Measurements from ENCODE around the gene SLC25A5.

DNA sequence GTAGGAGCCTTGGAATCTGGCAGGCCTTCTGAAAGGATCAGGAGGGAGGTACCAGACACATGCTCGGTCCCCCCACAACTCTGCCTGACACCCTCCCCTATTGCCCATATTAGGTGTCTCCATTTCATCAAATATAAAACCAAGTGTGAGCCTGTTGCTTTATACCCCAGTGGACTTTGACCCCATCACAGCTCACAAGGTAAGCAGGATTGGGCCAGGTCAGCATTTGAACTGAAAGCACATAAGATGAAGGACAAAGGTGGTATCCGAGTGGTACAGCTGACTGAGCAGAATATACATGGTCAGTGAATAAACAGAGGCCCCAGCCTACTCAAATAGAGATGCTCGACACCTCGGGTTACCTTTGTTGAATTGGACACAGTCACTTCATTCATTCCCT lies 49.1 kb upstream of the SLC25A5 start:
- TF ChIP-seq POLR2A (IDR thresholded peaks at IDR 0.05), result no peak
- TF ChIP-seq, protein P1, sequence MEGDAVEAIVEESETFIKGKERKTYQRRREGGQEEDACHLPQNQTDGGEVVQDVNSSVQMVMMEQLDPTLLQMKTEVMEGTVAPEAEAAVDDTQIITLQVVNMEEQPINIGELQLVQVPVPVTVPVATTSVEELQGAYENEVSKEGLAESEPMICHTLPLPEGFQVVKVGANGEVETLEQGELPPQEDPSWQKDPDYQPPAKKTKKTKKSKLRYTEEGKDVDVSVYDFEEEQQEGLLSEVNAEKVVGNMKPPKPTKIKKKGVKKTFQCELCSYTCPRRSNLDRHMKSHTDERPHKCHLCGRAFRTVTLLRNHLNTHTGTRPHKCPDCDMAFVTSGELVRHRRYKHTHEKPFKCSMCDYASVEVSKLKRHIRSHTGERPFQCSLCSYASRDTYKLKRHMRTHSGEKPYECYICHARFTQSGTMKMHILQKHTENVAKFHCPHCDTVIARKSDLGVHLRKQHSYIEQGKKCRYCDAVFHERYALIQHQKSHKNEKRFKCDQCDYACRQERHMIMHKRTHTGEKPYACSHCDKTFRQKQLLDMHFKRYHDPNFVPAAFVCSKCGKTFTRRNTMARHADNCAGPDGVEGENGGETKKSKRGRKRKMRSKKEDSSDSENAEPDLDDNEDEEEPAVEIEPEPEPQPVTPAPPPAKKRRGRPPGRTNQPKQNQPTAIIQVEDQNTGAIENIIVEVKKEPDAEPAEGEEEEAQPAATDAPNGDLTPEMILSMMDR (IDR thresholded peaks at IDR 0.05), result no peak

Data from body of pancreas (tissue), 4 donors.